Endothelial cell of umbilical vein (primary cell): ENCODE data around the gene NIPSNAP2. TPM values are rescaled to one million over a fixed set of nuclear protein-coding genes. Genes with fewer than 3 reads are reported as not detected.

Experiments used
- BruUV-seq: library from RNA; stranded (reverse); fragments of 400-500 nt; replicated peaks from 2 replicates; lab custom pipeline; 2021; lab: Mats Ljungman, UMichigan
- CTCF ChIA-PET: fragments of 300-600, 350-600 bp; sonication (Branson Sonifier 250); formaldehyde crosslinking; loops from one replicate; lab custom pipeline; 2021; ENCODE audit warnings: antibody characterized with exemption, inconsistent platforms; lab: Charles Lee
- POLR2A ChIA-PET: fragments of 300-600, 350-600 bp; sonication (Branson Sonifier 250); formaldehyde crosslinking; loops from one replicate; lab custom pipeline; 2021; ENCODE audit warnings: antibody characterized with exemption, inconsistent platforms; lab: Charles Lee
- DNase-seq: peaks from one replicate; pipeline ENCODE4 v3.0.0-alpha.2; 2011; ENCODE audit warnings: low read depth, low spot score
- FAIRE-seq: peaks from 2 replicates; lab custom pipeline; 2011; peaks lifted over from hg19 to GRCh38; lab: Jason Lieb, UNC
- H2AFZ ChIP-seq: 2 replicates; pipeline ENCODE4 v1.6.0; 2012; ENCODE audit warnings: low read depth, low read length, control low read depth, inconsistent platforms
- H3K27ac ChIP-seq: 2 replicates; pipeline ENCODE4 v1.5.1; 2011; ENCODE audit warnings: low read depth, mild to moderate bottlenecking, control low read depth, low read length, moderate library complexity; ENCODE audit not compliant: insufficient read depth
- H3K27me3 ChIP-seq, 2 experiments: 2 replicates each; pipeline versions ENCODE4 v1.6.0 to v1.6.1; 2011; ENCODE audit warnings: low read length in 2 of 2, mixed read lengths in 1 of 2; ENCODE audit not compliant: control insufficient read depth in 2 of 2, insufficient read depth in 2 of 2
- H3K36me3 ChIP-seq, 2 experiments: 2 replicates in 1 of 2; 3 replicates in 1 of 2; pipeline ENCODE4 v1.5.1; 2011; ENCODE audit warnings: low read length in 2 of 2, mild to moderate bottlenecking in 1 of 2, moderate library complexity in 1 of 2; ENCODE audit not compliant: control insufficient read depth in 2 of 2, insufficient read depth in 2 of 2; ENCODE audit errors: extremely low read depth in 1 of 2
- H3K4me1 ChIP-seq: 3 replicates; pipeline ENCODE4 v1.5.1; 2011; ENCODE audit warnings: mild to moderate bottlenecking, low read length; ENCODE audit not compliant: control insufficient read depth, insufficient read depth; ENCODE audit errors: extremely low read depth
- H3K4me2 ChIP-seq: 2 replicates; pipeline ENCODE4 v1.6.1; 2011; ENCODE audit warnings: low read length, control low read depth, mixed read lengths; ENCODE audit not compliant: insufficient read depth
- H3K4me3 ChIP-seq, 3 experiments: fragments of 200-600 bp in 1 of 3; sonication (generic), shearing (Covaris generic) in 1 of 3; replicated peaks in 1 of 3; 2 replicates each; pipeline ENCODE4 v1.5.1; 2011 to 2016; ENCODE audit warnings: control low read depth in 3 of 3, low read length in 3 of 3, mild to moderate bottlenecking in 2 of 3, inconsistent platforms in 1 of 3, low read depth in 1 of 3, moderate library complexity in 1 of 3; ENCODE audit not compliant: insufficient read depth in 1 of 3
- H3K79me2 ChIP-seq: 2 replicates; pipeline ENCODE4 v1.6.0; 2012; ENCODE audit warnings: low read length, inconsistent platforms; ENCODE audit not compliant: control insufficient read depth, insufficient read depth
- H3K9ac ChIP-seq: replicated peaks from 2 replicates; pipeline ENCODE3; 2011; ENCODE audit warnings: low read length, control low read depth; ENCODE audit not compliant: insufficient read depth; ENCODE audit errors: extremely low read depth
- H3K9me1 ChIP-seq: replicated peaks from 3 replicates; pipeline ENCODE4 v1.6.0; 2011; ENCODE audit warnings: mild to moderate bottlenecking, low read length; ENCODE audit not compliant: control insufficient read depth, insufficient read depth; ENCODE audit errors: extremely low read depth
- H3K9me3 ChIP-seq: replicated peaks from 2 replicates; pipeline ENCODE4 v1.5.1; 2012; ENCODE audit warnings: low read length, inconsistent platforms; ENCODE audit not compliant: control insufficient read depth, insufficient read depth
- H4K20me1 ChIP-seq: replicated peaks from 2 replicates; pipeline ENCODE3; 2011; ENCODE audit warnings: mild to moderate bottlenecking, low read length; ENCODE audit not compliant: control insufficient read depth, insufficient read depth; ENCODE audit errors: extremely low read depth
- EZH2 ChIP-seq: IDR thresholded peaks from 2 replicates; pipeline ENCODE4 v1.6.1; 2012; ENCODE audit warnings: borderline replicate concordance, low read depth, mild to moderate bottlenecking, moderate library complexity, low read length, inconsistent platforms; ENCODE audit not compliant: severe bottlenecking
- FOS ChIP-seq: IDR thresholded peaks from 2 replicates; pipeline ENCODE4 v1.6.1; 2011; ENCODE audit warnings: mild to moderate bottlenecking, low read length, moderate library complexity, borderline replicate concordance; ENCODE audit not compliant: insufficient read depth
- GATA2 ChIP-seq: IDR thresholded peaks from 2 replicates; pipeline ENCODE4 v1.7.0; 2011; ENCODE audit warnings: low read depth, mild to moderate bottlenecking, moderate library complexity, mixed read lengths, low read length; ENCODE audit not compliant: insufficient read length, insufficient read depth
- JUN ChIP-seq: IDR thresholded peaks from 2 replicates; pipeline ENCODE4 v1.6.1; 2011; ENCODE audit warnings: borderline replicate concordance, low read depth; ENCODE audit not compliant: insufficient read length, insufficient read depth
- MYC ChIP-seq: IDR thresholded peaks from one replicate; pipeline ENCODE4 v1.6.1; 2011; ENCODE audit warnings: mild to moderate bottlenecking, low read depth, low read length
- POLR2A ChIP-seq: IDR thresholded peaks from 2 replicates; pipeline ENCODE4 v1.6.1; 2012; ENCODE audit warnings: low read depth, mild to moderate bottlenecking, control low read depth, low read length
- POLR2AphosphoS5 ChIP-seq: IDR thresholded peaks from 2 replicates; pipeline ENCODE4 v1.6.1; 2012; ENCODE audit warnings: low read depth, mild to moderate bottlenecking, control low read depth, low read length, moderate library complexity; ENCODE audit not compliant: insufficient read depth
- dilution Hi-C: fragments of 300-500 bp; cut with MboI; formaldehyde crosslinking; loops from one replicate; pipeline ENCODE4 v1.15.0; 2019; ENCODE audit warnings: low sequenced_read_pairs; ENCODE audit not compliant: extremely low pct_ligation_motif_present
- intact Hi-C: fragments of 100-400 bp; cut with micrococcal nuclease; formaldehyde crosslinking; loops from one replicate; pipeline ENCODE4 v1.10.0; 2022
- polyA plus RNA-seq, 4 experiments: library from polyadenylated mRNA; depleted of rRNA in 3 of 4; stranded (reverse) in 3 of 4; unstranded in 1 of 4; fragments of >200 nt; gene quantifications; 2 replicates each; pipeline versions ENCODE4 v1.2.1 to v1.2.3, GENCODE V29; 2011 to 2012; ENCODE audit warnings: missing spikeins in 1 of 4
- total RNA-seq: library from RNA; stranded (reverse); gene quantifications from 2 replicates; pipeline ENCODE4 v1.2.3, GENCODE V29; 2021
- TF ChIP-seq, protein P1 (sequence below), 2 donors: IDR thresholded peaks; 1 replicate in 1 of 2; 2 replicates in 1 of 2; pipeline ENCODE4 v1.5.1; 2011; ENCODE audit warnings: low read length in 2 of 2, mild to moderate bottlenecking in 2 of 2, moderate library complexity in 2 of 2, control low read depth in 1 of 2, inconsistent platforms in 1 of 2, low read depth in 1 of 2; ENCODE audit not compliant: insufficient read depth in 1 of 2; ENCODE audit errors: extremely low read depth in 1 of 2
- TF ChIP-seq, protein P2 (sequence below): IDR thresholded peaks from 2 replicates; pipeline ENCODE4 v1.6.1; 2011; ENCODE audit not compliant: insufficient read depth, insufficient read length

Gene NIPSNAP2
- total and polyA plus RNA-seq, 2 donors (not counting 3 experiments of a cell fraction or from before 2014, with no cell fraction given), result 29.7 to 50.5 TPM

DNA sequence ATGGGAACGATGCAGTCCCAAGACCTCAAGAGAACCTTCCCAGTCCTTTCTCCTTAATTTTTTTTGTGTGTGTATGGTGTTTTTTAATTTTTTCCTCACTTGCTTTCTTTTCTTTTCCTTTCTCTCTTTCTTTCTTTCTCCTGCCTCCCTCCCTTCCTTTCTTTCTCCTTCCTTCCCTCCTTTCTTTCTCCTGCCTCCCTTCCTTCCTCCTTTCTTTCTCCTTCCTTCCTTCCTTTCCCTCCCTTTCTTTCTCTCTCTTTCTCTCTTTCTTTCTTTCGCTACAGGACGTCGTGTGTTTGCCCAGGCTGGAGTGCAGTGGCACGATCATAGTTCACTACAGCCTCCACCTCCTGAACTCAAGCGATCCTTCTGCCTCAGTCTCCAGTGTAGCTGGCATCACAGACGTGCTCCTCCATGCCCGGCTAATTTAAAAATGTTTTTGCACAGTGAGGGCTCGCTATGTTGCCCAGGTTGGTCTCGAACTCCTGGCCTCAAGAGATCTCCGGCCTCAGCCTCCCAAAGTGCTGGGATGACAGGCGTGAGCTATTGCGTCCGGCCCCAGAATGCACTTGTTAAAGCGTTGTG, 709 bp upstream of the NIPSNAP2 start:
- Histone ChIP-seq H3K27me3 (no peaks in the 10 kb centered on the region), H3K4me2 (no peak overlapping the region), H3K79me2 (peaks cover 12% of the 10 kb centered on the region), H3K9ac (no peak overlapping the region), H3K4me1 (no peaks in the 10 kb centered on the region), H2AFZ (peak overlapping the region; percentile 95), H4K20me1 (no peaks in the 10 kb centered on the region), H3K9me1 (no peaks in the 10 kb centered on the region), H3K27ac (no peak overlapping the region), H3K4me3 (no peak overlapping the region), H3K9me3 (no peaks in the 10 kb centered on the region), H3K36me3 (no peaks in the 10 kb centered on the region)
- CTCF ChIA-PET, result interaction anchor here (0.6 to 3.2 kb wide), 15 partner anchors 15 to 1204 kb away, joined by 3 to 52 read pairs (median 3); partner anchors contain the start of genes CCT6A, PHKG1, PSPH and SEC61G
- no peak for TF ChIP-seq MYC
- no peak for TF ChIP-seq FOS
- TF ChIP-seq EZH2, result no peak
- BruUV-seq, result no TSS peak
- dilution Hi-C loops (no loop called here), intact Hi-C loops (loop anchor here (1.0 to 10.0 kb wide), 5 partner anchors 88 to 389 kb away; partner anchors contain the start of genes CCT6A, PSPH and VOPP1)
- POLR2A ChIA-PET, result no interaction called here
- DNase-seq (no peak), FAIRE-seq (no peak)

DNA sequence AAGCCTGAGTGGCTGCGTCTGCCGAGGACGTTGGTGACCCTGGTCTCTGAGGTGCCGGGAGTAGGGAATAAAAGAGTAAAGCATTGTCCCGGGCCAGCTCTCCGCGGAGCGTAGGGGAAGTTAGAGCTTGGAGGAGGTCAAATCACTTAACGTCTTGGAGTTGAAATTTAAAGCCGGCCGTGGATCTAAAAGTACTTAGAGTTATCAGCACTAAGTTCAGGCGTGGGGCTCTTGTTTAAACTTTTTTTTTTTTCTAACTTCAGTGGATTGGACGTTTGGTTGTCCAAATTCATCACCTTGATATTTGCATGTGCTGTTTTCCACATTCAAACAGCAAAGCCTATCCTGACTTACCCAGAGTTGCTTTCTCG, 700 bp downstream of the NIPSNAP2 start:
- peak overlapping the region; percentile 64 for H3K27ac ChIP-seq
- H3K9me1 ChIP-seq, result no peaks in the 10 kb centered on the region
- CTCF ChIA-PET, result interaction anchor here (0.9 to 3.2 kb wide), 7 partner anchors 19 to 371 kb away, joined by 3 to 52 read pairs (median 8); partner anchors contain the start of genes CCT6A, PHKG1 and PSPH
- peaks cover 14% of the 10 kb centered on the region for H3K79me2 ChIP-seq
- H3K4me3 ChIP-seq, result peak overlapping the region; percentile 68 to 80 (median 77)
- intact Hi-C loops, result loop anchor here (1.0 to 10.0 kb wide), 5 partner anchors 78 to 390 kb away; partner anchors contain the start of genes CHCHD2, VOPP1 and ZNF713
- peaks cover 0 to 3% of the 10 kb centered on the region in 2 experiments for H3K36me3 ChIP-seq
- H3K27me3 ChIP-seq, result no peaks in the 10 kb centered on the region
- peak overlapping the region; percentile 66 for H3K4me2 ChIP-seq
- no peaks in the 10 kb centered on the region for H3K9me3 ChIP-seq
- peak overlapping the region; percentile 89 for H3K9ac ChIP-seq
- dilution Hi-C loops, result no loop called here
- BruUV-seq, result no TSS peak
- DNase-seq (no peak), FAIRE-seq (no peak)
- H3K4me1 ChIP-seq, result no peaks in the 10 kb centered on the region
- peak overlapping the region; percentile 82 for H2AFZ ChIP-seq
- H4K20me1 ChIP-seq, result no peaks in the 10 kb centered on the region
- POLR2A ChIA-PET, result interaction anchor here (0.6 to 1.2 kb wide), 4 partner anchors 10 to 128 kb away, joined by 3 read pairs; partner anchors contain the start of genes CCT6A, PHKG1 and PSPH
- TF ChIP-seq EZH2, result no peak
- TF ChIP-seq, protein P1, sequence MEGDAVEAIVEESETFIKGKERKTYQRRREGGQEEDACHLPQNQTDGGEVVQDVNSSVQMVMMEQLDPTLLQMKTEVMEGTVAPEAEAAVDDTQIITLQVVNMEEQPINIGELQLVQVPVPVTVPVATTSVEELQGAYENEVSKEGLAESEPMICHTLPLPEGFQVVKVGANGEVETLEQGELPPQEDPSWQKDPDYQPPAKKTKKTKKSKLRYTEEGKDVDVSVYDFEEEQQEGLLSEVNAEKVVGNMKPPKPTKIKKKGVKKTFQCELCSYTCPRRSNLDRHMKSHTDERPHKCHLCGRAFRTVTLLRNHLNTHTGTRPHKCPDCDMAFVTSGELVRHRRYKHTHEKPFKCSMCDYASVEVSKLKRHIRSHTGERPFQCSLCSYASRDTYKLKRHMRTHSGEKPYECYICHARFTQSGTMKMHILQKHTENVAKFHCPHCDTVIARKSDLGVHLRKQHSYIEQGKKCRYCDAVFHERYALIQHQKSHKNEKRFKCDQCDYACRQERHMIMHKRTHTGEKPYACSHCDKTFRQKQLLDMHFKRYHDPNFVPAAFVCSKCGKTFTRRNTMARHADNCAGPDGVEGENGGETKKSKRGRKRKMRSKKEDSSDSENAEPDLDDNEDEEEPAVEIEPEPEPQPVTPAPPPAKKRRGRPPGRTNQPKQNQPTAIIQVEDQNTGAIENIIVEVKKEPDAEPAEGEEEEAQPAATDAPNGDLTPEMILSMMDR (IDR thresholded peaks at IDR 0.05; ENCODE audit: extremely low read depth in 1 of 2, insufficient read depth in 1 of 2, low read depth in 1 of 2, low read length in 2 of 2), result no peak
- TF ChIP-seq FOS, result no peak
- no peak for TF ChIP-seq POLR2AphosphoS5
- no peak for TF ChIP-seq GATA2
- TF ChIP-seq MYC, result no peak
- TF ChIP-seq POLR2A, result no peak
- no peak for TF ChIP-seq JUN
- TF ChIP-seq, protein P2, sequence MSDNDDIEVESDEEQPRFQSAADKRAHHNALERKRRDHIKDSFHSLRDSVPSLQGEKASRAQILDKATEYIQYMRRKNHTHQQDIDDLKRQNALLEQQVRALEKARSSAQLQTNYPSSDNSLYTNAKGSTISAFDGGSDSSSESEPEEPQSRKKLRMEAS, result no peak
